ENCODE results near the gene C1QTNF7.

The C1QTNF7 gene

GRCh38 chr4:15395311-15395710 lies 32.5 kb upstream of the C1QTNF7 start:
- TF ChIP-seq FOXP2 (optimal IDR thresholded peaks at IDR 0.05; ENCODE audit: borderline replicate concordance, extremely low read depth, extremely low read length, insufficient read depth): no peak
- no peak for TF ChIP-seq SIN3A (IDR thresholded peaks at IDR 0.05; ENCODE audit: borderline replicate concordance, insufficient read depth, low read length)
- no peak for TF ChIP-seq TAF1 (IDR thresholded peaks at IDR 0.05; ENCODE audit: borderline replicate concordance, insufficient read depth, low read length)
- TF ChIP-seq, protein P1, sequence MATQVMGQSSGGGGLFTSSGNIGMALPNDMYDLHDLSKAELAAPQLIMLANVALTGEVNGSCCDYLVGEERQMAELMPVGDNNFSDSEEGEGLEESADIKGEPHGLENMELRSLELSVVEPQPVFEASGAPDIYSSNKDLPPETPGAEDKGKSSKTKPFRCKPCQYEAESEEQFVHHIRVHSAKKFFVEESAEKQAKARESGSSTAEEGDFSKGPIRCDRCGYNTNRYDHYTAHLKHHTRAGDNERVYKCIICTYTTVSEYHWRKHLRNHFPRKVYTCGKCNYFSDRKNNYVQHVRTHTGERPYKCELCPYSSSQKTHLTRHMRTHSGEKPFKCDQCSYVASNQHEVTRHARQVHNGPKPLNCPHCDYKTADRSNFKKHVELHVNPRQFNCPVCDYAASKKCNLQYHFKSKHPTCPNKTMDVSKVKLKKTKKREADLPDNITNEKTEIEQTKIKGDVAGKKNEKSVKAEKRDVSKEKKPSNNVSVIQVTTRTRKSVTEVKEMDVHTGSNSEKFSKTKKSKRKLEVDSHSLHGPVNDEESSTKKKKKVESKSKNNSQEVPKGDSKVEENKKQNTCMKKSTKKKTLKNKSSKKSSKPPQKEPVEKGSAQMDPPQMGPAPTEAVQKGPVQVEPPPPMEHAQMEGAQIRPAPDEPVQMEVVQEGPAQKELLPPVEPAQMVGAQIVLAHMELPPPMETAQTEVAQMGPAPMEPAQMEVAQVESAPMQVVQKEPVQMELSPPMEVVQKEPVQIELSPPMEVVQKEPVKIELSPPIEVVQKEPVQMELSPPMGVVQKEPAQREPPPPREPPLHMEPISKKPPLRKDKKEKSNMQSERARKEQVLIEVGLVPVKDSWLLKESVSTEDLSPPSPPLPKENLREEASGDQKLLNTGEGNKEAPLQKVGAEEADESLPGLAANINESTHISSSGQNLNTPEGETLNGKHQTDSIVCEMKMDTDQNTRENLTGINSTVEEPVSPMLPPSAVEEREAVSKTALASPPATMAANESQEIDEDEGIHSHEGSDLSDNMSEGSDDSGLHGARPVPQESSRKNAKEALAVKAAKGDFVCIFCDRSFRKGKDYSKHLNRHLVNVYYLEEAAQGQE (IDR thresholded peaks at IDR 0.05; ENCODE audit: insufficient read depth in 1 of 2, low read depth in 2 of 2, low read length in 2 of 2): no peak
- no peak for TF ChIP-seq POLR2AphosphoS5 (IDR thresholded peaks at IDR 0.05; ENCODE audit: low read depth, low read length)

DNA sequence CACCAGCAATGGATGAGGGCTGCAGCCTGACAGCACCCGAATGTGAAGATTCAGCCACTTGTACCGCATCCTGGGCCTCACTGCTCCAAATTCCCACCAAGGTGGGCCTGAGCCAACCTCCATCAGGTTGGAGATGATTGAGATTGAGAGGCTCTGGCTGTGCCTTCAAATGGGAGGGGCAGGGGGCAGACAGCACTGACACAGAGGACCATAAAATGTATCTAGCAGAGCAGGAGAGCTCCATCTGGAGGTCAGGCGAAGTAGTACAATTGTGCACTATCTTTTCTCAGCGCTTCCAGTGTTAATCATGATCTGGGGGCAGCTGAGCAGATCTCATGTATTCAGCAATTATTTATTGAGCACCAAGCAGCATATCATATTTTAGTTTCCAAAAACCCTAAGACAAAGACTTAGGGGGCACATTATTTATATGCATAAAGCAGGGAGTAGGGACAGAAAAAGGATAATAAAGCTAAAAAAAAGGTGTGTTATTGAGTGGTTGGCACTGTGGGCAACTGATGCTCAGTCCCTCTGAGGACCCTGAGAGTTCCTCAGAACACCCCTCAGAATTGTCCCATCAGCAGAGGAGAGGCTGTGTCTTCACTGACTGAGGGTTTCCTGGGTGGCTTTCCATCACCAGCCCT lies 31.6 kb upstream of the C1QTNF7 start:
- TF ChIP-seq POLR2AphosphoS5 (IDR thresholded peaks at IDR 0.05; ENCODE audit: low read depth, low read length): no peak
- no peak for TF ChIP-seq TAF1 (IDR thresholded peaks at IDR 0.05; ENCODE audit: borderline replicate concordance, insufficient read depth, low read length)
- TF ChIP-seq, protein P1 (IDR thresholded peaks at IDR 0.05; ENCODE audit: insufficient read depth in 1 of 2, low read depth in 2 of 2, low read length in 2 of 2): no peak
- TF ChIP-seq SIN3A (IDR thresholded peaks at IDR 0.05; ENCODE audit: borderline replicate concordance, insufficient read depth, low read length): no peak
- no peak for TF ChIP-seq FOXP2 (optimal IDR thresholded peaks at IDR 0.05; ENCODE audit: borderline replicate concordance, extremely low read depth, extremely low read length, insufficient read depth)

DNA sequence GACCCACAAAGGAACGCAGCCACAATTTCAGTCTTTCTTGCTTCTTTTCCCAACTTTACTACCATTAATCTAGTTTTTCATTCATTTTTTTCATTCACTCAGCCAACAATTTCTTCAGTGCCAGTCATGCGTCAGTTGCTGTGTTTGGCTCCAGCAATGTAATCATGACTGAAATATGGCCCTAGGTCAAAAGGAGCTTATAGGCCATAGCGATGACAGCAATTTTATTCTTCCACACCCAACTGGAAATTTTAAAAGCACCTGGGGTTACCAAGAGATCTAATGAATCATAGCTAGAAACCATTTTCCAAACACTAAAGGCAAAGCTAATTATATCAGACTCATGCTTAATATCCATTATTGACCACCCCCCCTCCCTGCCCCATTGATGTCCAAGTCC lies 29.8 kb upstream of the C1QTNF7 start:
- TF ChIP-seq SIN3A (IDR thresholded peaks at IDR 0.05; ENCODE audit: borderline replicate concordance, insufficient read depth, low read length) (no peak), POLR2AphosphoS5 (IDR thresholded peaks at IDR 0.05; ENCODE audit: low read depth, low read length) (no peak), TAF1 (IDR thresholded peaks at IDR 0.05; ENCODE audit: borderline replicate concordance, insufficient read depth, low read length) (no peak), FOXP2 (optimal IDR thresholded peaks at IDR 0.05; ENCODE audit: borderline replicate concordance, extremely low read depth, extremely low read length, insufficient read depth) (no peak)
- TF ChIP-seq, protein P1 (IDR thresholded peaks at IDR 0.05; ENCODE audit: insufficient read depth in 1 of 2, low read depth in 2 of 2, low read length in 2 of 2): no peak

DNA sequence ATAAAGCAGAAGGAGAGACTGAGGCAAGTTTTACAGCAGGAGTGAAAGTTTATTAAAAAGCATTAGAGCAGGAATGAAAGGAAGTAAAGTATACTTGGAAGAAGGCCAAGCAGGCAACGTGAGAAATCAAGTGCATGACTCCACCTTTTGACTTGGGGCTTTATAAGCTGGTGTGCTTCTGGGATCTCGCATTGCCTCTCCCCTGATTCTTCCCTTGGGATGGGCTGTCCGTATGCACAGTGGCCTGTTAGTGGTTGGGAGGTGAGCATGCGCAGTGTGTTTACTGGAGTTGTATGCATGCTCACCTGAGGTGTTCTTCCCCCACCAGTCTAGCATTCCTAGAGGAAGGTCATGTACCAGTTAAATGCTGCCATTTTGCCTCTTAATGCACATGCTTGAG lies 29.1 kb upstream of the C1QTNF7 start:
- TF ChIP-seq POLR2AphosphoS5 (IDR thresholded peaks at IDR 0.05; ENCODE audit: low read depth, low read length): no peak
- no peak for TF ChIP-seq SIN3A (IDR thresholded peaks at IDR 0.05; ENCODE audit: borderline replicate concordance, insufficient read depth, low read length)
- no peak for TF ChIP-seq FOXP2 (optimal IDR thresholded peaks at IDR 0.05; ENCODE audit: borderline replicate concordance, extremely low read depth, extremely low read length, insufficient read depth)

- TF ChIP-seq FOXP2 (optimal IDR thresholded peaks at IDR 0.05; ENCODE audit: borderline replicate concordance, extremely low read depth, extremely low read length, insufficient read depth) (no peak), POLR2AphosphoS5 (IDR thresholded peaks at IDR 0.05; ENCODE audit: low read depth, low read length) (no peak), TAF1 (IDR thresholded peaks at IDR 0.05; ENCODE audit: borderline replicate concordance, insufficient read depth, low read length) (no peak), SIN3A (IDR thresholded peaks at IDR 0.05; ENCODE audit: borderline replicate concordance, insufficient read depth, low read length) (no peak)
- TF ChIP-seq, protein P1 (IDR thresholded peaks at IDR 0.05; ENCODE audit: insufficient read depth in 1 of 2, low read depth in 2 of 2, low read length in 2 of 2): no peak
Measured at GRCh38 chr4:15400226-15400625, 27.6 kb upstream of the C1QTNF7 start.
